ENCODE results near the gene MIER3.

- TF ChIP-seq CTCF (IDR thresholded peaks at IDR 0.05; ENCODE audit: insufficient read depth, low read depth, low read length) = no peak
- TF ChIP-seq EZH2 (IDR thresholded peaks at IDR 0.05; ENCODE audit: insufficient read depth, low read length) = no peak
These were observed 25.9 kb upstream of the MIER3 start for GRCh38 chr5:56977822-56978221.
